ENCODE data around the gene POU6F2. TPM values are rescaled to one million over a fixed set of nuclear protein-coding genes. Genes with fewer than 3 reads are reported as not detected.

The POU6F2 gene
- total RNA-seq, 1 experiment from 2014 or later, result not detected

GRCh38 chr7:39272691-39273090 lies 295.0 kb downstream of the POU6F2 start:
- intact Hi-C loops (cut with micrococcal nuclease; ENCODE audit: unreplicated experiment), result no loop called here
- DNase-seq (ENCODE audit: low read depth, low spot score), result no peak
- no TSS peak for BruUV-seq (replicated peaks)
- H3K27me3 ChIP-seq (ENCODE audit: control insufficient read depth, insufficient read depth, low read length), result no peaks in the 10 kb centered on the region
- H3K27ac ChIP-seq (ENCODE audit: low read length), result no peak overlapping the region
- no peak overlapping the region for H3K4me3 ChIP-seq (ENCODE audit: low read depth in 2 of 2, low read length in 2 of 2)
- H3K36me3 ChIP-seq (ENCODE audit: control insufficient read depth, insufficient read depth, low read length), result no peaks in the 10 kb centered on the region
- no peak for ATAC-seq
- H3K4me1 ChIP-seq (ENCODE audit: control insufficient read depth, insufficient read depth, low read length), result no peaks in the 10 kb centered on the region
- in situ Hi-C loops (cut with HindIII; ENCODE audit: low pct_unique_long_range_greater_than_20kb, low sequenced_read_pairs), result no loop called here
- no peaks in the 10 kb centered on the region for H3K9me3 ChIP-seq (ENCODE audit: control insufficient read depth, insufficient read depth, low read depth, low read length)
- TF ChIP-seq TCF7L2 (IDR thresholded peaks at IDR 0.05; ENCODE audit: low read depth, low read length) (no peak), SIN3A (IDR thresholded peaks at IDR 0.05; ENCODE audit: borderline replicate concordance, insufficient read depth, low read depth, low read length) (no peak), CTCF (IDR thresholded peaks at IDR 0.05) (no peak), POLR2AphosphoS5 (IDR thresholded peaks at IDR 0.05; ENCODE audit: low read depth, low read length) (no peak), REST (IDR thresholded peaks at IDR 0.05; ENCODE audit: insufficient read depth in 1 of 2, low read depth in 2 of 2, low read length in 1 of 2) (no peak)
- ChIA-PET POLR2A (no interaction called here), CTCF (no interaction called here)

GRCh38 chr7:39280337-39280736 lies 302.6 kb downstream of the POU6F2 start:
- TF ChIP-seq REST (IDR thresholded peaks at IDR 0.05; ENCODE audit: insufficient read depth in 1 of 2, low read depth in 2 of 2, low read length in 1 of 2), result no peak
- TF ChIP-seq TCF7L2 (IDR thresholded peaks at IDR 0.05; ENCODE audit: low read depth, low read length), result no peak
- TF ChIP-seq SIN3A (IDR thresholded peaks at IDR 0.05; ENCODE audit: borderline replicate concordance, insufficient read depth, low read depth, low read length), result no peak
- TF ChIP-seq CTCF (IDR thresholded peaks at IDR 0.05), result no peak
- TF ChIP-seq POLR2AphosphoS5 (IDR thresholded peaks at IDR 0.05; ENCODE audit: low read depth, low read length), result no peak
- intact Hi-C loops (cut with micrococcal nuclease; ENCODE audit: unreplicated experiment) (no loop called here), in situ Hi-C loops (cut with HindIII; ENCODE audit: low pct_unique_long_range_greater_than_20kb, low sequenced_read_pairs) (no loop called here)
- Histone ChIP-seq H3K4me1 (ENCODE audit: control insufficient read depth, insufficient read depth, low read length) (no peaks in the 10 kb centered on the region), H3K36me3 (ENCODE audit: control insufficient read depth, insufficient read depth, low read length) (no peaks in the 10 kb centered on the region), H3K9me3 (ENCODE audit: control insufficient read depth, insufficient read depth, low read depth, low read length) (no peaks in the 10 kb centered on the region), H3K27me3 (ENCODE audit: control insufficient read depth, insufficient read depth, low read length) (no peaks in the 10 kb centered on the region), H3K4me3 (ENCODE audit: low read depth in 2 of 2, low read length in 2 of 2) (no peak overlapping the region), H3K27ac (ENCODE audit: low read length) (no peak overlapping the region)
- ATAC-seq (no peak), DNase-seq (ENCODE audit: low read depth, low spot score) (no peak)
- ChIA-PET POLR2A (no interaction called here), CTCF (no interaction called here)
- no TSS peak for BruUV-seq (replicated peaks)
